ENCODE measurements around the gene TUSC2.

GRCh38 chr3:50304601-50305000 is 23.4 kb downstream of the TUSC2 start:
- no peak for TF ChIP-seq CTCF (IDR thresholded peaks at IDR 0.05; ENCODE audit: insufficient read depth, low read depth, low read length)
- TF ChIP-seq EZH2 (IDR thresholded peaks at IDR 0.05; ENCODE audit: insufficient read depth, low read length): no peak
